ENCODE results near the gene PNPLA5.
"Not testable (repeated sequence)": the region's sequence is repeated elsewhere in the genome, so short reads cannot be mapped to it uniquely, and the experiment has no call there.

Gene PNPLA5

DNA sequence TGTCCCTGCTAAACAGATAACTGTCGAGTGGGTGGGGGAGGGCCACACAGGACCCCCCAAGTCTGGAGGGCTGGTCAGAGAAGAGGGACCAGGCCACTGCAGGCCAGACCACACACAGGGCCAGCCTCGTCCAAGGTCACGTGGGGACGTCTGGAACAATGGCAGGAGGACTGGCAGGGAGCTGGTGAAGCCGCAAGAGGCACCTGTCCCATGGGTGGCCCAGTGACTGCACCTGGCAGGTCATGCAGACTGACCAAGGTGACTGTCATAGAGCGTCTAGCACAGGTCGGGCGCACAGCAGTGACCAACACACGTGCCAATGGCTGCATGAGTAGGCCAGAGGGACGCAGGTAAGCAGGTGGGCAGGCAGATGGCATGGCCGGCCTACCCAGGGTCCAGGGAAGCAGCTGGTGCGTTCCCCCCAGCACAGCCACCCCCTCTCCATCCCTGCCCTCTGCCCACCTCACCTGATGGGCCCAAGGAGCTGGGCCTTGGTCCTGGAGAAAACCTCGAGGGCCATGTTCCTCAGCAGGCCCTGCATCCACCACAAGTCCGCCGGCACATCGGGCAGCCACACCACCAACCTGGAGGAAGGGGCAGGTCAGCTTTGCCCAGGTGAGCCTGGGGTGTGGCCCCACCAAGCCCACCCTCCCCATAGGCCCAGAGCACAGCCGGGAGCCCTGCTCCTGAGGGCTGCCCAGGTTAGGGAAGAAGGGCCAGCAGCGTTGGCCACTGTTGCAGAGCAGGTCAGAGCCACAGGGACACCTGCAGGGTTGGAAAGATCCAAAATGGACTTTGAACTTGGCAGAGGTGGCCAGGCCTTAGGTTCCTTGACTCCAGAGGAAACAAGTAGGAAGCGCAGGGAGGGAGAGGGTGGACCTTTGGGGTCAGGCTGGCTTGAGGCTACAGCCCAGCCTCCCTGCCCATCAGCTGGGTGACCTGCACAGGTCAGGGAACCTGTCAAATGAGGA lies 10.4 kb downstream of the PNPLA5 start:
- DNase-seq = no peak

DNA sequence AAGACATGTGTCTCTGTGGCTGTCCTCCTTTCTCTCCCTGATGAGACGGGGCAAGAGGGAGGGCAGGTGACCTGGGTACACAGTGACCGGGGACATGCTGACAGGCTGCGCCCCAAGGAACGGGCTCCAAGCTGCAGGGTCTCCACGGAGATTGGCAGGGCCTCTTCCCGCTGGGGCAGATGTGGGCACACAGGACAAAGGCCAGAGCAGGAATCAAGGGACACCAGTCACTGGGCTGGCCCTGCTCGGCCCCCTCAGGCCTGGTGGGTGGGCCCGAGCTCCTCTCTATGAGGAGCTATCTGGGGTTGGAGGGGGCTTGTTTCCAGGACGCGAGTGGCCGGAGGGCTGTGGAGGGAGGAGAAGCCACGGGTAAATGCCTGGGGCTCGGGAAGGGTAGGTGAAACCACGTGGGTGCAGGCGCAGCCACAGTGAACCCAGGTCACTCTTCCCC lies 11.2 kb downstream of the PNPLA5 start:
- DNase-seq = no peak

DNA sequence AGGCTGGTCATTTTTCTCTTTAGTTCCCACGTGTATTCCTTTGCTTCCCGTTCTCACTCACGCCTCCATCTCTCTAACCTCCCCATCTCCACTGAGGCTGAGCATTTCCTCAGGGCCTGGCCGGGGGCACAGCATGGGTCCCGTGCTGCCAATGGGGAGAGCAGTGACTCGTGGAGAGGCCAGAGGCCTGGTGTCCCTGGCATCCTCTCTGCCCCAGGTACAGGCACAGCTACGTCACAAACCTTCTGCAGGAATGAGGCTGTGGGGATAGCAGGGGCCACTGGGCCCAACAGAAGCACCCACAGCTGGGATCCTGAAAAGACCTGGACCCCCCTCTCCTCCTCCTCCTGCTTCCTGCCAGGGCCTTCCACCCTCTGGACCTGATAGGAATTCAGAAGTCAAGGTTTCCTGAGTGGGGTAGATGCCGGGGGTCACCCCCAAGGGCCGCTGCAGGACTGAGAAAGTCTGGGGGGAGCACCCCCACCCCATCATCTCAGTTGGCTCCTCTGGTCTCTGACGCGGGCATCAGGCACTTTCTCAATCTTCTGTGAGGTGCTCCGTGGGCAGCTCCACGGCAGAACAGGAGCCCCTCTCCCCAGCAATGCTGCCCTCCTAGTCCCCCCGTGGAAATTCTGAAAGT lies 11.8 kb downstream of the PNPLA5 start:
- DNase-seq = no peak

DNA sequence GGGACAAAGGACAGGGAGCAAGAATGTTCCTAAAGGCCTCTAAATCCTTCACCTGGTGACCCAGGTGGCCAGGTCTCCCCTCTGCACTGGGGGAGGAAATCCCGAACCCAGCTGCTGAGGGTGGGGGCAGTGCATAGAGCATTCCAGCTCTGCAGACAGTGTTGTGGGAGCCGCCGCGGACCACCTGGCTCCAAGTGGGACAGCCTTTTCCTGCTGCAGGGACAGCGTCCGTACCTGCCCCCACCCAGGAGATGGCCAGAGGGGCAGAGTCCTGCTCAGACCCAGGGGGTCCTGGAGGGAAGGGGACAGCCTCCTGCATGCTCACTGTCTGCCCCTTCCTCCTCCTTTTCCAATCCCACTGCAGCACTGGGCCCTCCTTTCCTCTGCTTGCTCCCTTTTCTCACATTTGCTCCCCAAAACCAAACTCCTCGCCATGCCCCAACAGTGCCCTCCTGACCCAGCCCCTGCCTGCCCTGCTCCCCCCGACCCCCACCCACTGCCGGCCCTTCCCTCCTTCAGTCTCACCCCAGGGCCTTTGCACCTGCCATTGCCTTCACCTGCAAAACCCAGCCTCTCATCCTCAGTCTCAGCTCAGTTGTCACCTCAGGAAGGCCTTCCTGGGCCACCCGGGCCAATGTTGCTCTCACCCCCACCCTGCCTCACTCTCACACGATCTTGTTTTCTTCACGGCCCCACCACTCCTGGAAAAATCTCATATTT lies 12.8 kb downstream of the PNPLA5 start:
- DNase-seq = no peak

GRCh38 chr22:43878079-43878795 lies 13.6 kb downstream of the PNPLA5 start:
- no peak for DNase-seq

DNA sequence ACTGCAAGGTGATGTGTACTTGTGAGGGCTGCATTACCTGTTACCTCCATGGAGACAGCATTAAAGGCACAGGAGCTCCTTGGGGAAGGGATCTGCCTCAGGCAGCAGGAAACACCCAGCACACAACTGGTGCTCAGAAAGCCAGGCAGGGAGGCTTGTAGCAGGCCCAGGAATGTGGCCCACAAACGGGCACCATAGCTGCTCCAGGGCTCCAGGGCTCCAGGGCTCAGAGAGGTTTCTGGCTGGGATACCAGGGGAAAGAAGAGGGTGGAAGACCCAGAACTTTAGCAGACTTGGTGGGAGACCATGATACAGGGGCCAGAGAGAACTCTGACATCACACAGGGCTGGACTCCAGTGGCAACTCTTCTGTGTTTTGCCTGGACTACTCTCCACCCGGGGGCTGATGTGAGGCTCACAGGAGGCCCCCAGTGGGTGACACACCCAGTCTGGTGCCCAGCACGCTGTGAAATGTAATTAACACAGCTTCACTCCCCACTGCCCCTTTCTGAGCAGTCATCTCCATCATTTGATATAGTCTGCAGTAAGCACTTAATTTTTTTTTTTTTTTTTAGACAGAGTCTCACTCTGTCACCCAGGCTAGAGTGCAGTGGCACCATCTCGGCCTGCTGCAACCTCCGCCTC lies 14.8 kb downstream of the PNPLA5 start:
- no peak for DNase-seq

DNA sequence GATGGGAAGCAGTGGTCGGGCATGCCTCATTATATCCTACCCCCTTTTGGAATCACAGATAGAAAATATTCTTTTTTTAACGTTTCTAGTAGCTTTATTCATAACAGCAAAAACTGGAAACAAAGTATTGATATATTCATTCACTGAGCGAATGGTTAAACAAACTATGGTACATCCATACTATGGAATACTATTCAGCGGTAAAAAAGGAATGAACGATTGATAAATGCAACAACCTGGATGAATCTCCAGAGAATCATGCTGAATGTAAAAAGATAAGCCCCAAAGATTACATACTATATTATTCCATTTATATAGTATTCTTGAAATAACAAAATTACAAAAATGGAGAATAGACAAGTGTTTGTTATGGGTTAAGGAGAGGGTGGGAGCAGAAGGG lies 22.0 kb downstream of the PNPLA5 start:
- DNase-seq = no peak

- not testable (repeated sequence) for DNase-seq
Measured at GRCh38 chr22:43869001-43869400, 22.8 kb downstream of the PNPLA5 start.

DNA sequence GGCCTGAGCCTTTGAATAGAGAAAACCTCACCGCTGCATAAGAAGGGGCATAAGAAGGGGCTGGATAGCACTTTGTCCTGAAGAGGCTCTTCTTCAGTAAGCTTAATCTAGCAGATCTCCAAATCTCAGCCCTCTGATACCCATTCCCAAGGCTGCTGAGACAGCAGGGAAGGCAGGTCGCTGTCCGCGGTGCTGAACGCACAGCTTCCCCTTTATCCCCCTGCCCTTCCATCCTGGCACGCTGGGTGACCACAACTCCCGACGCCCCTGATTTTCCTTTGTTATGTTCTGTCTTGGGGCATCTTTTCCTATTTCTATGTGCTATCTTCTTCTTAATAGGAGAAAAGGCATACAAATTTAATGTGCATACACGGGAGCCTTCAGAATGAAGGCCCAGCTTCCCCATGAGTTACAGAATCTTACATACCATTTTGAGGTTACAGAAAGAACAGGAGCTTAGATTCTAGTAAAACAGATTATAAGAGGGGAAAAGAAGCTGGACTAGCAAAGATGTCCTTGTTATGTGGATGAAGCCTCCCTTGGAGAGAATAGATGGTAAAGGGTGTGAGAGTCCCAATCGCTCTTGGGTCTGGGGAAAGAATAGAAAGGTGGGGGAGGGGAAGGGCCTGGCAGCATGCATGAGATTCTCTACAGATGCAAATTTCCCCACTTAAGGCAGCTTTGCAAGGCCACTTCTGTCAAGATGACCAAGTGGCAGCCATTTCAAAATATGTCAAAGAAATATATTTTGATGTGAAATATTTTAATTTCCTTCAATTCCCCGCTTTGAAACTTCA lies 23.8 kb downstream of the PNPLA5 start:
- peak in 11 of 56 donors; percentile 4 to 58 (median 19) for DNase-seq

- DNase-seq = no peak
Measured at GRCh38 chr22:43862882-43863202, 29.0 kb downstream of the PNPLA5 start.

GRCh38 chr22:43862074-43862881 lies 29.5 kb downstream of the PNPLA5 start, which contains the start of gene SULT4A1:
TSS of gene SULT4A1 (minus strand) at chr22:43862513. CDS start at chr22:43862382, 131 bp downstream.
- DNase-seq = peak in 4 of 56 donors; percentile 4 to 36 (median 22)

DNA sequence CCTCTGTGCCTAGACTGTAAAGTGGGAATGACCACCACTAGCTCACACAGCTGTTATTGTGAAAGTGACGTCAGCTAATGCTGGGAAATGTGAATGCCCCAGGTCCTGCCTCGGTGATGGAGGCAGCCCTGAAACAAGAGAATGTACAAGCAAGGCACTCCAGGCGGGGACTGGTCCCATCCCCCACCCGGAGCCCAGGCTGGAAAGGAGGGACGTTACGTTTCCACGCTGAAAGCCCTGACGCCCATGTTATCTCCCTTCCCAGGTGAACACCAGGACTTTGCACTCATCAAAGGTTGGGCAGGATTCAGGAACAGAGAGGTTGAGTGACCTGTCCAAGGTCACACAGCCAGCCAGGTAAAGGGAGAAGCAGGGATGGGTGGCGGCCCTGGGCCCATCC lies 30.3 kb downstream of the PNPLA5 start:
- DNase-seq = peak in 5 of 56 donors; percentile 6 to 23 (median 14)

GRCh38 chr22:43860831-43861230 lies 31.0 kb downstream of the PNPLA5 start:
- DNase-seq = no peak

GRCh38 chr22:43860126-43860525 lies 31.7 kb downstream of the PNPLA5 start:
- DNase-seq = no peak

DNA sequence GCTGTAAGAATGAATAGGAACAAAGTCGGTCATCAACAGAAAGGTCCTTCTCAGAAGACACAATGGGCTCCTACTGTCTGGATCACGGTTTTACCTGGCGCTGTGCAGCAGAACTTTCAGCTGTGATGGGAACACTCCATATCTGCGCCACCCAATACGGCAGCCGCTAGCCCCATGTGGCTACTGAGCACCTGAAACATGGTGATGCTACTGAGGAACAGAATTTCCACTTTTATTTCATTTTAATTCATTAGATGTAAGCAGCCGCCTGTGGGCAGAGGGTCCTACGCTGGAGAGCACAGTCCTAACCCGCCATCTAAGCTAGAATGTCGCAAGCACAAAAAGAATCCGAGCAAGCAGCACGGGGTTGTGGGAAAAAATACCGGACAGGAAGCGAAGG lies 32.2 kb downstream of the PNPLA5 start:
- no peak for DNase-seq

- no peak for DNase-seq
Measured at GRCh38 chr22:43859176-43859575, 32.6 kb downstream of the PNPLA5 start.

GRCh38 chr22:43858156-43858895 lies 33.5 kb downstream of the PNPLA5 start:
- DNase-seq = no peak

GRCh38 chr22:43857367-43857766 lies 34.4 kb downstream of the PNPLA5 start:
- DNase-seq = no peak
